Stimulated activated CD8-positive, alpha-beta memory T cell treated with anti-CD3 and anti-CD28 coated beads, Interleukin-2, amount 100 ng/mL, for 1 hour (primary cell): ENCODE results near the gene LAGE3.

ENCODE experiments used
- DNase-seq, 2 donors: peaks; one replicate each; pipeline ENCODE4 v3.0.0-alpha.2; 2020; ENCODE audit warnings: low read depth in 2 of 2

Gene LAGE3

GRCh38 chrX:154458116-154458953, 20.7 kb downstream of the LAGE3 start, which contains the start of gene PLXNA3:
PLXNA3 (plus strand) TSS chrX:154458281; CDS start chrX:154460184, 1,903 bp downstream.
- DNase-seq: peak; percentile 40 to 49

GRCh38 chrX:154457491-154458115, 21.5 kb downstream of the LAGE3 start:
- DNase-seq: peak; percentile 13 to 35

GRCh38 chrX:154452823-154453222, 26.3 kb downstream of the LAGE3 start:
- no peak for DNase-seq

GRCh38 chrX:154450312-154450711, 28.8 kb downstream of the LAGE3 start:
- DNase-seq: no peak

GRCh38 chrX:154449618-154450017, 29.5 kb downstream of the LAGE3 start:
- no peak for DNase-seq

- no peak for DNase-seq
Measured at GRCh38 chrX:154448484-154448883, 30.6 kb downstream of the LAGE3 start.

GRCh38 chrX:154446430-154446829, 32.7 kb downstream of the LAGE3 start:
- no peak for DNase-seq

GRCh38 chrX:154445776-154446175, 33.3 kb downstream of the LAGE3 start:
- DNase-seq: no peak

- DNase-seq: no peak
Measured at GRCh38 chrX:154444755-154445246, 34.3 kb downstream of the LAGE3 start.

- peak; percentile 38 to 46 for DNase-seq
Measured at GRCh38 chrX:154443992-154444754, 34.9 kb downstream of the LAGE3 start, which contains the start of gene FAM50A. FAM50A (plus strand) TSS chrX:154444141; CDS start chrX:154444236, 95 bp downstream.

- DNase-seq: no peak
Measured at GRCh38 chrX:154443479-154443910, 35.6 kb downstream of the LAGE3 start.

- DNase-seq: no peak
Measured at GRCh38 chrX:154441984-154442707, 36.9 kb downstream of the LAGE3 start.

- DNase-seq: no peak
Measured at GRCh38 chrX:154441564-154441963, 37.5 kb downstream of the LAGE3 start.

GRCh38 chrX:154440623-154441357, 38.3 kb downstream of the LAGE3 start:
- no peak for DNase-seq

- no peak for DNase-seq
Measured at GRCh38 chrX:154439841-154440240, 39.2 kb downstream of the LAGE3 start.

- DNase-seq: no peak
Measured at GRCh38 chrX:154437971-154438893, 40.8 kb downstream of the LAGE3 start.

- DNase-seq: peak in 1 of 2 donors; percentile 16
Measured at GRCh38 chrX:154436983-154437752, 41.9 kb downstream of the LAGE3 start, which contains the start of gene GDI1. GDI1 (plus strand) TSS chrX:154437154; CDS start chrX:154437255, 101 bp downstream.

GRCh38 chrX:154436374-154436982, 42.6 kb downstream of the LAGE3 start:
- peak in 1 of 2 donors; percentile 19 for DNase-seq
